Natural killer cell (primary cell): Measurements from ENCODE around the gene RNF11. TPM values are rescaled to one million over a fixed set of nuclear protein-coding genes. Genes with fewer than 3 reads are reported as not detected.
"Not testable (repeated sequence)": the region's sequence is repeated elsewhere in the genome, so short reads cannot be mapped to it uniquely, and the experiment has no call there.

Source experiments
- ATAC-seq, 3 donors: fragments of 150-1000 bp in 2 of 3; fragments of 200-7000 bp in 1 of 3; cut with Tn5 transposase; 1 replicate in 1 of 3; 2 replicates in 2 of 3; pipeline ENCODE4 v1.10.0; 2021; ENCODE audit warnings: mild to moderate bottlenecking in 2 of 3, moderate library complexity in 2 of 3
- DNase-seq, 2 donors: peaks; one replicate each; pipeline versions ENCODE4 v3.0.0 to v3.0.0-alpha.2; 2013 to 2021; ENCODE audit warnings: mixed read lengths in 1 of 2
- H3K27ac ChIP-seq: one replicate; pipeline ENCODE4 v1.5.1; 2013; ENCODE audit warnings: mild to moderate bottlenecking, low read length
- H3K27me3 ChIP-seq: one replicate; pipeline ENCODE4 v1.6.1; 2013; ENCODE audit warnings: low read length; ENCODE audit not compliant: control insufficient read depth, insufficient read depth
- H3K36me3 ChIP-seq: one replicate; pipeline ENCODE4 v1.6.1; 2013; ENCODE audit warnings: low read length; ENCODE audit not compliant: control insufficient read depth, insufficient read depth
- H3K4me1 ChIP-seq: one replicate; pipeline ENCODE4 v1.6.1; 2013; ENCODE audit warnings: low read length; ENCODE audit not compliant: control insufficient read depth, insufficient read depth
- H3K4me3 ChIP-seq: one replicate; pipeline ENCODE4 v1.5.1; 2013; ENCODE audit warnings: low read length
- H3K9me3 ChIP-seq: one replicate; pipeline ENCODE4 v1.6.1; 2013; ENCODE audit warnings: low read length; ENCODE audit not compliant: control insufficient read depth, insufficient read depth
- H3K27ac Mint-ChIP-seq, 2 donors: one replicate each; pipeline ENCODE4 v1.8.0; 2022; ENCODE audit warnings: mild to moderate bottlenecking in 2 of 2, mixed read lengths in 2 of 2, moderate library complexity in 1 of 2
- H3K27me3 Mint-ChIP-seq, 2 donors: one replicate each; pipeline ENCODE4 v1.8.0; 2022; ENCODE audit warnings: low read depth in 2 of 2, mixed read lengths in 2 of 2
- H3K36me3 Mint-ChIP-seq: one replicate; pipeline ENCODE4 v1.8.0; 2022; ENCODE audit warnings: mixed read lengths
- H3K4me1 Mint-ChIP-seq, 2 donors: one replicate each; pipeline ENCODE4 v1.8.0; 2022; ENCODE audit warnings: mixed read lengths in 2 of 2
- H3K4me3 Mint-ChIP-seq: one replicate; pipeline ENCODE4 v1.8.0; 2022; ENCODE audit warnings: mild to moderate bottlenecking, moderate library complexity, mixed read lengths
- H3K9me3 Mint-ChIP-seq, 2 donors: one replicate each; pipeline ENCODE4 v1.8.0; 2022; ENCODE audit warnings: mixed read lengths in 2 of 2
- CTCF ChIP-seq: fragments of 200-600 bp; IDR thresholded peaks from one replicate; pipeline ENCODE4 v1.8.0; 2022; ENCODE audit warnings: antibody characterized with exemption
- WGBS: methylation state at CpG from one replicate; pipeline ENCODE4 v1.1.7; 2013; ENCODE audit warnings: missing lambda C conversion rate; ENCODE audit not compliant: insufficient coverage; 5-methylcytosine and 5-hydroxymethylcytosine counted together
- intact Hi-C: fragments of 100-400 bp; cut with micrococcal nuclease; formaldehyde crosslinking; loops from one replicate; pipeline ENCODE4 v1.14.2; 2022
- total RNA-seq, 4 donors: library from RNA; stranded (reverse); fragments of 120-200 nt in 1 of 4; gene quantifications; one replicate each; pipeline versions ENCODE4 v1.2.3 to v1.2.4, GENCODE V29; 2013 to 2022

Gene RNF11
- total RNA-seq, 3 donors from 2014 or later (not counting 1 experiment from before 2014, with no cell fraction given), result 68.3 to 89.5 (median 68.4) TPM

- H3K4me1 Mint-ChIP-seq, result peaks cover 19 to 24% of the 10 kb centered on the region in 2 donors
- H3K9me3 Mint-ChIP-seq, result no peaks in the 10 kb centered on the region
- H3K27me3 Mint-ChIP-seq, result no peaks in the 10 kb centered on the region
- intact Hi-C loops, result no loop called here
- no peak for TF ChIP-seq CTCF
- Histone ChIP-seq H3K27me3 (no peaks in the 10 kb centered on the region), H3K36me3 (no peaks in the 10 kb centered on the region), H3K4me3 (no peak overlapping the region), H3K27ac (no peak overlapping the region), H3K4me1 (no peaks in the 10 kb centered on the region), H3K9me3 (no peaks in the 10 kb centered on the region)
- ATAC-seq (no peak), DNase-seq (no peak)
- no peak overlapping the region for H3K4me3 Mint-ChIP-seq
- H3K36me3 Mint-ChIP-seq, result no peaks in the 10 kb centered on the region
- WGBS, result 92% methylated on average over 2 of the region's 2 CpGs
- H3K27ac Mint-ChIP-seq, result no peak overlapping the region
Observed at GRCh38 chr1:51218570-51218969, 17.5 kb upstream of the RNF11 start.

- H3K4me1 Mint-ChIP-seq, result peaks cover 19 to 24% of the 10 kb centered on the region in 2 donors
- no peak for DNase-seq
- H3K4me3 ChIP-seq, result no peak overlapping the region
- H3K9me3 ChIP-seq, result no peaks in the 10 kb centered on the region
- no peak for ATAC-seq
- no peaks in the 10 kb centered on the region for H3K9me3 Mint-ChIP-seq
- H3K27me3 Mint-ChIP-seq, result no peaks in the 10 kb centered on the region
- no peak for TF ChIP-seq CTCF
- intact Hi-C loops, result no loop called here
- H3K4me3 Mint-ChIP-seq, result no peak overlapping the region
- 94% methylated on average over 5 of the region's 5 CpGs for WGBS
- H3K36me3 ChIP-seq, result no peaks in the 10 kb centered on the region
- H3K27ac Mint-ChIP-seq, result no peak overlapping the region
- H3K27ac ChIP-seq, result no peak overlapping the region
- no peaks in the 10 kb centered on the region for H3K36me3 Mint-ChIP-seq
- H3K4me1 ChIP-seq, result no peaks in the 10 kb centered on the region
- no peaks in the 10 kb centered on the region for H3K27me3 ChIP-seq
Observed at GRCh38 chr1:51219022-51219421, 17.1 kb upstream of the RNF11 start.

- H3K27ac Mint-ChIP-seq, H3K4me3 ChIP-seq, H3K27me3 ChIP-seq, H3K36me3 ChIP-seq, H3K9me3 ChIP-seq, H3K36me3 Mint-ChIP-seq, H3K4me1 ChIP-seq, H3K27ac ChIP-seq, intact Hi-C loops, H3K4me3 Mint-ChIP-seq, ATAC-seq, H3K4me1 Mint-ChIP-seq, DNase-seq, H3K9me3 Mint-ChIP-seq, H3K27me3 Mint-ChIP-seq: not testable (repeated sequence)
- 98% methylated on average over 3 of the region's 3 CpGs for WGBS
Observed at GRCh38 chr1:51221529-51221928, 14.5 kb upstream of the RNF11 start.

GRCh38 chr1:51222136-51222787 is 13.8 kb upstream of the RNF11 start:
- Mint-ChIP-seq H3K9me3 (no peaks in the 10 kb centered on the region), H3K36me3 (no peaks in the 10 kb centered on the region), H3K4me3 (no peak overlapping the region), H3K4me1 (peaks cover 5 to 10% of the 10 kb centered on the region in 2 donors), H3K27me3 (no peaks in the 10 kb centered on the region), H3K27ac (no peak overlapping the region)
- no peaks in the 10 kb centered on the region for H3K27me3 ChIP-seq
- no peaks in the 10 kb centered on the region for H3K36me3 ChIP-seq
- no peaks in the 10 kb centered on the region for H3K9me3 ChIP-seq
- DNase-seq, result no peak
- H3K4me3 ChIP-seq, result no peak overlapping the region
- intact Hi-C loops, result no loop called here
- TF ChIP-seq CTCF, result no peak
- 93% methylated on average over 6 of the region's 6 CpGs for WGBS
- H3K4me1 ChIP-seq, result no peaks in the 10 kb centered on the region
- no peak overlapping the region for H3K27ac ChIP-seq
- ATAC-seq, result no peak
